Measurements from ENCODE around the gene GRM5. TPM values are rescaled to one million over a fixed set of nuclear protein-coding genes. Genes with fewer than 3 reads are reported as not detected.

GRM5 gene
- total RNA-seq, 3 donors from 2014 or later = not detected

GRCh38 chr11:88770475-88771079 is 295.2 kb downstream of the GRM5 start:
- H3K9me3 ChIP-seq = no peaks in the 10 kb centered on the region
- TF ChIP-seq CTCF (IDR thresholded peaks at IDR 0.05) = no peak
- ATAC-seq (no peak), DNase-seq (no peak)
- H3K36me3 ChIP-seq (ENCODE audit: low read depth) = no peaks in the 10 kb centered on the region
- H3K4me1 ChIP-seq (ENCODE audit: low read depth) = no peaks in the 10 kb centered on the region
- no peak overlapping the region for H3K4me3 ChIP-seq
- intact Hi-C loops (cut with DNase I, micrococcal nuclease) = no loop called here

GRCh38 chr11:88744140-88744539 is 321.6 kb downstream of the GRM5 start:
- H3K4me1 ChIP-seq (ENCODE audit: low read depth) = no peaks in the 10 kb centered on the region
- H3K9me3 ChIP-seq = no peaks in the 10 kb centered on the region
- H3K4me3 ChIP-seq = no peak overlapping the region
- ATAC-seq = no peak
- intact Hi-C loops (cut with DNase I, micrococcal nuclease) = no loop called here
- H3K36me3 ChIP-seq (ENCODE audit: low read depth) = no peaks in the 10 kb centered on the region
- TF ChIP-seq CTCF (IDR thresholded peaks at IDR 0.05) = no peak
- no peak for DNase-seq

GRCh38 chr11:88739524-88739923 is 326.3 kb downstream of the GRM5 start:
- no peak for ATAC-seq
- no peaks in the 10 kb centered on the region for H3K9me3 ChIP-seq
- H3K36me3 ChIP-seq (ENCODE audit: low read depth) = no peaks in the 10 kb centered on the region
- no peak overlapping the region for H3K4me3 ChIP-seq
- H3K4me1 ChIP-seq (ENCODE audit: low read depth) = no peaks in the 10 kb centered on the region
- no peak for TF ChIP-seq CTCF (IDR thresholded peaks at IDR 0.05)
- DNase-seq = no peak
- intact Hi-C loops (cut with DNase I, micrococcal nuclease) = no loop called here

- no peak for TF ChIP-seq CTCF (IDR thresholded peaks at IDR 0.05)
- Histone ChIP-seq H3K4me1 (ENCODE audit: low read depth) (no peaks in the 10 kb centered on the region), H3K36me3 (ENCODE audit: low read depth) (no peaks in the 10 kb centered on the region), H3K4me3 (no peak overlapping the region), H3K9me3 (no peaks in the 10 kb centered on the region)
- intact Hi-C loops (cut with DNase I, micrococcal nuclease) = no loop called here
- peak; percentile 51 for ATAC-seq
- peak in 1 of 3 donors; percentile 10 for DNase-seq
These were observed 356.2 kb downstream of the GRM5 start for GRCh38 chr11:88709567-88709966.

- ATAC-seq (no peak), DNase-seq (no peak)
- intact Hi-C loops (cut with DNase I, micrococcal nuclease) = no loop called here
- H3K4me3 ChIP-seq = no peak overlapping the region
- H3K36me3 ChIP-seq (ENCODE audit: low read depth) = no peaks in the 10 kb centered on the region
- H3K4me1 ChIP-seq (ENCODE audit: low read depth) = no peaks in the 10 kb centered on the region
- H3K9me3 ChIP-seq = no peaks in the 10 kb centered on the region
- no peak for TF ChIP-seq CTCF (IDR thresholded peaks at IDR 0.05)
These were observed 361.3 kb downstream of the GRM5 start for GRCh38 chr11:88704485-88704884.

- no peak for TF ChIP-seq CTCF (IDR thresholded peaks at IDR 0.05)
- Histone ChIP-seq H3K36me3 (ENCODE audit: low read depth) (no peaks in the 10 kb centered on the region), H3K9me3 (no peaks in the 10 kb centered on the region), H3K4me3 (no peak overlapping the region), H3K4me1 (ENCODE audit: low read depth) (no peaks in the 10 kb centered on the region)
- DNase-seq (no peak), ATAC-seq (no peak)
- intact Hi-C loops (cut with DNase I, micrococcal nuclease) = no loop called here
These were observed 364.0 kb downstream of the GRM5 start for GRCh38 chr11:88701816-88702215.
